ENCODE data around the gene ATOSB.

- no peak for TF ChIP-seq ZBTB33 (IDR thresholded peaks at IDR 0.05; ENCODE audit: extremely low read depth, insufficient replicate concordance, low read length)
- TF ChIP-seq RAD21 (IDR thresholded peaks at IDR 0.05; ENCODE audit: low read depth), result no peak
- no peak for TF ChIP-seq EZH2 (IDR thresholded peaks at IDR 0.05)
- no peak for TF ChIP-seq YY1 (IDR thresholded peaks at IDR 0.05; ENCODE audit: extremely low read depth, insufficient replicate concordance, low read depth, low read length)
- TF ChIP-seq POLR2A (IDR thresholded peaks at IDR 0.05; ENCODE audit: borderline replicate concordance, extremely low read depth, insufficient read depth, insufficient read length), result no peak
- TF ChIP-seq CBX3 (IDR thresholded peaks at IDR 0.05; ENCODE audit: low read depth), result no peak
These were observed 9.3 kb downstream of the ATOSB start for GRCh38 chr9:35106343-35106730.

Measured in HCT116 (cell line).